ENCODE measurements around the gene FXYD5.

FXYD5 gene

GRCh38 chr19:35199481-35199880 lies 44.9 kb downstream of the FXYD5 start:
- no peak overlapping the region for H3K4me3 ChIP-seq
- H3K4me2 ChIP-seq: no peak overlapping the region
- H3K27me3 ChIP-seq: no peaks in the 10 kb centered on the region
- H3K36me3 ChIP-seq: no peaks in the 10 kb centered on the region
- H4K20me1 ChIP-seq: no peaks in the 10 kb centered on the region
- no peak for TF ChIP-seq Cebpa-rat (IDR thresholded peaks at IDR 0.05)
- no peak overlapping the region for H3K9ac ChIP-seq
- H3K27ac ChIP-seq: no peak overlapping the region
- peaks cover 4% of the 10 kb centered on the region; the same call in 1 of the 2 replicates for H3K9me3 ChIP-seq
- peaks cover 32% of the 10 kb centered on the region for H3K4me1 ChIP-seq

DNA sequence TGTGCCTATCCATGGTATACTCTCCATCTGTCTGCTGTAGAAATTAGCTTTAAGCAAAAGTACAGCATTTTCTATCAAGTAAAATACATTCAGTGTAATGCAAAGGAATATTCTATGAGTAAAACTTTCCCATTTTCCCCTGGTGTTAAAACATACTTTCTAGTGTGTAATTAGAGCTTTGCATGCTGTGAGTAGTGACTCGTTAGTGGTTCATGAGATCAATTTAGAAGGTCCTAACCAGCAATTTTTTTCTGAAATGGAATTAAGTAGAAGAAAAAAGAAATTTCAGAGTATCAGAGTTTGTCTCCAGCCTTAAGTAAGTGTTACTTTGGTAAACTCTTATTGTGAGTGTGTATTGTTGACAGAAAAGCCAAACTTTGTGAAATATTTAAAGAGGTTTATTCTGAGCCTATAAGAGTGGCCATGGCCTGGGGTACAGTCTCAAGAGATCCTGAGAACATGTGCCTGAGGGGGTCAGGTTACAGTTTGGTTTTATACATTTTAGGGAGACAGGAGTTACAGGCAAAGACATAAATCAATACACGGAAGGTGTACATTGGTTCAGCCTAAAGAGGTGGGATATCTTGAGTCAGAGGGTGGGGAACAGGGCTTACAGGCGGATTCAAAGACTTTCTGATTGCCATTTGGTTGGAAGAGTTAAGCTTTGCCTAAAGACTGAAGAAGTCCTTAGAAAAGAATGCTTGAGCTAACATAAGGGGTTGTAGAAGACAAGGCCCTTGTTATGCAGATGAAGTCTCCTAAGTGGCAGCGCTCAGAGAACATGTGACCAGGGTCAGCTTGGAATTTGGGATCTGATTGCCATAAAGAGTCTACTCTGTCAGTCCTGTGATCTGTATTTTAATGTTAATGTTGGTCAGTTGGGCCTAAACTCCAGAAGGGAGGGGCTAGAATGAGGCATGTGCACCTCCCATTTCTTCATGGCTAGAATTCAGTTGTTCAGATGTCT lies 48.5 kb downstream of the FXYD5 start:
- Histone ChIP-seq H3K36me3 (no peaks in the 10 kb centered on the region), H3K9me3 (peaks cover 4% of the 10 kb centered on the region; the same call in 1 of the 2 replicates), H3K4me3 (no peak overlapping the region), H3K4me2 (no peak overlapping the region), H3K27me3 (no peaks in the 10 kb centered on the region), H3K4me1 (peaks cover 67% of the 10 kb centered on the region), H3K27ac (peak overlapping the region; percentile 92), H4K20me1 (no peaks in the 10 kb centered on the region), H3K9ac (no peak overlapping the region)
- TF ChIP-seq Cebpa-rat (IDR thresholded peaks at IDR 0.05): no peak

GRCh38 chr19:35204799-35205732 lies 50.5 kb downstream of the FXYD5 start:
- no peaks in the 10 kb centered on the region for H3K27me3 ChIP-seq
- H4K20me1 ChIP-seq: no peaks in the 10 kb centered on the region
- no peaks in the 10 kb centered on the region for H3K36me3 ChIP-seq
- no peak for TF ChIP-seq Cebpa-rat (IDR thresholded peaks at IDR 0.05)
- no peak overlapping the region for H3K4me3 ChIP-seq
- peaks cover 7% of the 10 kb centered on the region; the same call in 1 of the 2 replicates for H3K9me3 ChIP-seq
- peaks cover 86% of the 10 kb centered on the region for H3K4me1 ChIP-seq
- H3K27ac ChIP-seq: peak overlapping the region; percentile 92
- H3K4me2 ChIP-seq: peak overlapping the region; percentile 95
- peak overlapping the region; percentile 80; the same call in 1 of the 2 replicates for H3K9ac ChIP-seq

- peak overlapping the region; percentile 95 for H3K4me2 ChIP-seq
- H4K20me1 ChIP-seq: no peaks in the 10 kb centered on the region
- H3K4me1 ChIP-seq: peaks cover 93% of the 10 kb centered on the region
- no peaks in the 10 kb centered on the region for H3K27me3 ChIP-seq
- peak overlapping the region; percentile 80; the same call in 1 of the 2 replicates for H3K9ac ChIP-seq
- no peak overlapping the region; the same call in 1 of the 2 replicates for H3K4me3 ChIP-seq
- no peaks in the 10 kb centered on the region for H3K36me3 ChIP-seq
- no peak for TF ChIP-seq Cebpa-rat (IDR thresholded peaks at IDR 0.05)
- H3K9me3 ChIP-seq: peaks cover 7% of the 10 kb centered on the region; the same call in 1 of the 2 replicates
- peak overlapping the region; percentile 92 for H3K27ac ChIP-seq
These were observed 51.3 kb downstream of the FXYD5 start for GRCh38 chr19:35205733-35206323.

GRCh38 chr19:35206379-35206778 lies 51.8 kb downstream of the FXYD5 start:
- no peak for TF ChIP-seq Cebpa-rat (IDR thresholded peaks at IDR 0.05)
- Histone ChIP-seq H3K9ac (peak overlapping the region; percentile 80; the same call in 1 of the 2 replicates), H3K36me3 (no peaks in the 10 kb centered on the region), H4K20me1 (no peaks in the 10 kb centered on the region), H3K9me3 (peaks cover 7% of the 10 kb centered on the region; the same call in 1 of the 2 replicates), H3K4me2 (peak overlapping the region; percentile 95), H3K27me3 (no peaks in the 10 kb centered on the region), H3K4me1 (peaks cover 95% of the 10 kb centered on the region), H3K27ac (peak overlapping the region; percentile 92), H3K4me3 (peak overlapping the region; percentile 43; the same call in 1 of the 2 replicates)

GRCh38 chr19:35206855-35207254 lies 52.3 kb downstream of the FXYD5 start:
- no peaks in the 10 kb centered on the region for H4K20me1 ChIP-seq
- peak overlapping the region; percentile 95 for H3K4me2 ChIP-seq
- H3K27ac ChIP-seq: peak overlapping the region; percentile 92
- peak overlapping the region; percentile 43; the same call in 1 of the 2 replicates for H3K4me3 ChIP-seq
- H3K4me1 ChIP-seq: peaks cover 95% of the 10 kb centered on the region
- H3K36me3 ChIP-seq: no peaks in the 10 kb centered on the region
- H3K9ac ChIP-seq: peak overlapping the region; percentile 80
- peaks cover 7% of the 10 kb centered on the region; the same call in 1 of the 2 replicates for H3K9me3 ChIP-seq
- no peaks in the 10 kb centered on the region for H3K27me3 ChIP-seq
- no peak for TF ChIP-seq Cebpa-rat (IDR thresholded peaks at IDR 0.05)

DNA sequence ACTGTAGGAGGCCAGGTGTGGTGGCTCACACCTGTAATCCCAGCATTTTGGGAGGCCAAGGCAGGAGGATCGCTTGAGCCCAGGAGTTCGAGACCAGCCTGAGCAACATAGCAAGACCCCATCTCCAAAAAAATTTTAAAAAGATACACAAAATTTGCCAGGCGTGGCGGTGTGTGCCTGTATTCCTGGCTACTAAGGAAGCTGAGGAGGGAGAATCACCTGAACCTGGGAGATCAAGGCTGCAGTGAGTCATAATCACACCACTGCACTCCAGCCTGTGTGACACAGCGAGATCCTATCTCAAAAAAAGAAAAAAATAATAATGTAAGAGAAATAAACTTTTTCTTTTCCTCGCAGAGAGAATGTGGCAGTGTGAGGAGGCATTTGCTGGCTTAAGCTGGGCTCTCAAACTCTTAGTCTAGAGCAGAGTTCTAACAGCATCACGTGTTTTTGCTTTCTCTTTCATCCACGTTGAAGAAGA lies 52.9 kb downstream of the FXYD5 start:
- peaks cover 95% of the 10 kb centered on the region for H3K4me1 ChIP-seq
- peak overlapping the region; percentile 92 for H3K27ac ChIP-seq
- TF ChIP-seq Cebpa-rat (IDR thresholded peaks at IDR 0.05): no peak

DNA sequence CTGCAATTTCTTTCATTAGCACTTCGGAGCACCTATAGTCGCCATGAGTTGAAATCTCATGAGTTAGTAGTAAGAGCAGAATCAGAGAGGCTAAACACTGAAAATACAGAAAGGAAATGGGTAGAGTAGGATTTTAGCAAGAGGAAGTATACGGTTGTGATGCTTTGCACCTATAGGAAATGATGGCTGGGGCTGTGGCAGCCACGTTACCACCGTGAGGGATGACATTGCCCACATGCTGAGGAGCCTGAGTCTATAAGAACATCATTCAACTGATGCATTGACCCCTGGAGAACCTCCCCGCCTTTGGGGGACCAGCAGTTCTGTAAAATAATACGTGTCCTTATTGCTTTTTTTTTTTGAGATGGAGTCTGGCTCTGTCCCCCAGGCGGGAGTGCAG lies 53.6 kb downstream of the FXYD5 start:
- Histone ChIP-seq H3K4me2 (peak overlapping the region; percentile 95), H3K27me3 (no peaks in the 10 kb centered on the region), H4K20me1 (no peaks in the 10 kb centered on the region), H3K9me3 (peaks cover 3% of the 10 kb centered on the region; the same call in 1 of the 2 replicates), H3K4me1 (peaks cover 97% of the 10 kb centered on the region), H3K36me3 (no peaks in the 10 kb centered on the region), H3K27ac (peak overlapping the region; percentile 92), H3K9ac (peak overlapping the region; percentile 80; the same call in 1 of the 2 replicates), H3K4me3 (no peak overlapping the region)
- TF ChIP-seq Cebpa-rat (IDR thresholded peaks at IDR 0.05): no peak

More for the DNA sequence above, 52.9 kb downstream of the FXYD5 start:
- Histone ChIP-seq H3K9me3 (peaks cover 4% of the 10 kb centered on the region; the same call in 1 of the 2 replicates), H3K4me3 (no peak overlapping the region), H3K9ac (peak overlapping the region; percentile 80), H3K4me2 (peak overlapping the region; percentile 95), H3K27me3 (no peaks in the 10 kb centered on the region), H3K36me3 (no peaks in the 10 kb centered on the region), H4K20me1 (no peaks in the 10 kb centered on the region)

- TF ChIP-seq Cebpa-rat (IDR thresholded peaks at IDR 0.05): no peak
- peaks cover 98% of the 10 kb centered on the region for H3K4me1 ChIP-seq
These were observed 55.1 kb downstream of the FXYD5 start for GRCh38 chr19:35209646-35210045.

More at GRCh38 chr19:35209646-35210045, 55.1 kb downstream of the FXYD5 start:
- Histone ChIP-seq H3K36me3 (no peaks in the 10 kb centered on the region), H3K27me3 (no peaks in the 10 kb centered on the region), H3K9ac (no peak overlapping the region), H3K4me2 (peak overlapping the region; percentile 94), H3K4me3 (no peak overlapping the region), H3K27ac (peak overlapping the region; percentile 89), H3K9me3 (peaks cover 3% of the 10 kb centered on the region; the same call in 1 of the 2 replicates), H4K20me1 (no peaks in the 10 kb centered on the region)
